LNCAP (cell line): ENCODE data around the gene GLIS1.

Experiments used
- TF ChIP-seq, protein P1 (sequence below): fragments of 450-650 bp; IDR thresholded peaks from 2 replicates; pipeline ENCODE4 v1.5.1; 2017; ENCODE audit warnings: mild to moderate bottlenecking

GLIS1 gene

GRCh38 chr1:53517109-53517508 is 221.9 kb downstream of the GLIS1 start:
- TF ChIP-seq, protein P1, sequence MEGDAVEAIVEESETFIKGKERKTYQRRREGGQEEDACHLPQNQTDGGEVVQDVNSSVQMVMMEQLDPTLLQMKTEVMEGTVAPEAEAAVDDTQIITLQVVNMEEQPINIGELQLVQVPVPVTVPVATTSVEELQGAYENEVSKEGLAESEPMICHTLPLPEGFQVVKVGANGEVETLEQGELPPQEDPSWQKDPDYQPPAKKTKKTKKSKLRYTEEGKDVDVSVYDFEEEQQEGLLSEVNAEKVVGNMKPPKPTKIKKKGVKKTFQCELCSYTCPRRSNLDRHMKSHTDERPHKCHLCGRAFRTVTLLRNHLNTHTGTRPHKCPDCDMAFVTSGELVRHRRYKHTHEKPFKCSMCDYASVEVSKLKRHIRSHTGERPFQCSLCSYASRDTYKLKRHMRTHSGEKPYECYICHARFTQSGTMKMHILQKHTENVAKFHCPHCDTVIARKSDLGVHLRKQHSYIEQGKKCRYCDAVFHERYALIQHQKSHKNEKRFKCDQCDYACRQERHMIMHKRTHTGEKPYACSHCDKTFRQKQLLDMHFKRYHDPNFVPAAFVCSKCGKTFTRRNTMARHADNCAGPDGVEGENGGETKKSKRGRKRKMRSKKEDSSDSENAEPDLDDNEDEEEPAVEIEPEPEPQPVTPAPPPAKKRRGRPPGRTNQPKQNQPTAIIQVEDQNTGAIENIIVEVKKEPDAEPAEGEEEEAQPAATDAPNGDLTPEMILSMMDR: no peak

DNA sequence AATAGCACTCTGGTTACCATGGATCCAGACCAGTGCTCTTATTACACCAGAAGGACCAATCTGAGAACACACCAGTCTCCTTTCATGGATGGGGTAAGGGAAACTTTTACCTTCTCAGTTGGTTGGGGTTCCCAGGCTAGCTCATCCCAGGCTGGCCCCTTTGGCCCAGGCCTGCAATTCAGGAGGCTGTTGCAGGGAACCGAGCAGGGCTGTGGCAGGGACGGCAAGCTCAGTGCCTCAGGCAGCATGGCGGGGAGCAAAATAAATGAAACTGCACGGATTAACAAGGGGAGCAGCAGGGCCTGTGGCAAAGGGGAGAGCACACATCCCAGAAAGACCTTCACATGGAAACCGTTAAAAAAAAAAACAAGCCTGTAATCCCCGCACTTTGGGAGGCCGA is 222.8 kb downstream of the GLIS1 start:
- TF ChIP-seq, protein P1: no peak

GRCh38 chr1:53514436-53514835 is 224.5 kb downstream of the GLIS1 start:
- TF ChIP-seq, protein P1: no peak

DNA sequence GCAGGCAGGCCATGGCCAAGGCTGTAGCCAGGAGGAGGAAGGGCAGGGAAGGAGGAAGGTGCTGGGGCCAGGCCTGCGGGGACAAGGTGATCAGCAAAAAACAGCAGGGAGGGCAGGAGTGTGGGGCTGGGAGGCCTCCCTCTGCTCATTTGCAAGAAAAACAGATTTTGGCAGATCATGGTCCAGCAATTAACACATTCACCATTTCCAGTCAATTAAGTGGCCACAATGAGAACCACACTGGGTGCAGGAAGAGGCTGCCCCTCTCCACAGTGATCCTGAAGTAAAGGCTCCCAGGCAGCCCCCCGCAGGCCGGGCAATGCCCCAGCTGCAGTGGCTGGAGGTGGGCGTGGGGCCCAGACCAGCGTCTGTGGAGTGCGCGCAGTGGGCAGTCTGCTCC is 225.1 kb downstream of the GLIS1 start:
- TF ChIP-seq, protein P1: no peak

- TF ChIP-seq, protein P1: no peak
Measured at GRCh38 chr1:53512807-53513755, 225.9 kb downstream of the GLIS1 start.

GRCh38 chr1:53511933-53512806 is 226.8 kb downstream of the GLIS1 start:
- TF ChIP-seq, protein P1: no peak

GRCh38 chr1:53511323-53511932 is 227.5 kb downstream of the GLIS1 start:
- TF ChIP-seq, protein P1: no peak
